Left ventricle myocardium inferior (tissue), 1 donor: ENCODE results near the gene HEXIM1. TPM values are rescaled to one million over a fixed set of nuclear protein-coding genes. Genes with fewer than 3 reads are reported as not detected.

Experiments
- DNase-seq: peaks from one replicate; pipeline ENCODE4 v3.0.0-alpha.2; 2020
- H3K27ac ChIP-seq: fragments of 200-600 bp; replicated peaks from 2 replicates; pipeline ENCODE4 v1.8.0; 2021
- H3K27me3 ChIP-seq: fragments of 200-600 bp; 2 replicates; pipeline ENCODE4 v1.8.0; 2021; ENCODE audit warnings: low read depth
- H3K36me3 ChIP-seq: fragments of 200-600 bp; 2 replicates; pipeline ENCODE4 v1.8.0; 2021
- H3K4me1 ChIP-seq: fragments of 200-600 bp; 2 replicates; pipeline ENCODE4 v1.8.0; 2021
- H3K4me3 ChIP-seq: fragments of 200-600 bp; 2 replicates; pipeline ENCODE4 v1.8.0; 2021; ENCODE audit warnings: mild to moderate bottlenecking, moderate library complexity
- H3K9me3 ChIP-seq: fragments of 200-600 bp; replicated peaks from 2 replicates; pipeline ENCODE4 v1.8.0; 2021
- intact Hi-C: fragments of 100-400 bp; cut with micrococcal nuclease; formaldehyde crosslinking; loops from one replicate; pipeline ENCODE4 v1.11.0; 2022
- long read RNA-seq: library from polyadenylated mRNA; unstranded; transcript quantifications from one replicate; pipeline ENCODE4 v2.0.0, GENCODE V29; 2021
- total RNA-seq: library from RNA; stranded (reverse); fragmentation: NEBNext Ultra II Directional; extraction: Animal tissue kit (Norgen Biotek cat#: 25700); gene quantifications from one replicate; pipeline ENCODE4 v1.2.1, GENCODE V29; 2021
- TF ChIP-seq, protein P1 (sequence below): fragments of 200-600 bp; IDR thresholded peaks from 2 replicates; pipeline ENCODE4 v1.8.0; 2021; ENCODE audit warnings: antibody characterized with exemption, mild to moderate bottlenecking, borderline replicate concordance
- donor health status: DM: no; HTN: yes; CAD: no; lungs with severe emphysema.

The HEXIM1 gene
- total RNA-seq, result 28.8 TPM
- long read RNA-seq, transcript HEXIM1-201 (1 exons, 3,600 nt), result major isoform, 33 of 33 reads
- long read RNA-seq, partial matches to known transcripts, result 0 of 33 reads
- long read RNA-seq, other reads (novel, unspliced or antisense), result 0 of 33 reads

DNA sequence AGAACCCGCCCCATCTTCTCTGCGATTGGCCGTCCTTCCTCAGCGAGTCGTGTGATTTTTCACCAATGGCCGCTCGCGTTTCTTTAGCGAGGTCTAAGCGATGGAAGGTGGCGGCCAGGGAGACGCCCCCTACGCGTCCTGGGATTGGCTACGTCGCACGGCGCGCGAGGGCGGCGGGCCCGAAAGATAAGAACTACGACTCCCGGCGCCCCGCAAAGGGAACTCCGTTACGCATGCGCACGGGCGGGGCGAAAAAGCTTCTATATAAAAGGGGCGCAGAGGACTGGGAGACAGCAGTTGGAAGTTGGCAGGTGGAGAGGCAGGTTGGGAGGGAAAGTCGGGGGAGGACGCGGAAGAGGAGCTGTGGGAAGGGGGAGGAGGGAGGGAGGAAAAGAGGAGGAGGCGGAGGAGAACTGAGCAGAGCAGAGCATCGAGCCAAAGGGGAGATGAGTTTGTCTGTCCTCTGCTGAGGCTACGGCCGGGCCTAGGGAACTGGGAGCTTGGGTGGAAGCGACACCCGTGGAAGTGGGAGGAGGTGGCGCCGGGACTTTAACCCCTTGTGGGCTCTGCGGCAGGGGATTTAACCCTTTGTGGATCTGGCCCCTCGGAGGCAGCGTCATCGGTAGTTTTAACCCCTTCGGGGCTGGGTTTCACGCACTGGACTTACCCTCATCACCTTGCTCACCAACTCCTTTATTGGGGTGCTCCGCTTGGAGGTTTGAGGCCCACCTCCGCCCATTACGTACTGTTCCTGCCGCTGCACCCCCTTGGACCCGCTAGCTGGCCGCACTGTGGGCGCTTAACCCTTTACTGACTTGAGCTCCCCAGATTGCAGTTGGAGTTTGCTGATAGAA, at the start of gene HEXIM1:
TSS of gene HEXIM1 (plus strand) at position 293 of the 854 bp plus-strand sequence. CDS start 716 bp downstream, outside the sequence.
- TF ChIP-seq, protein P1, sequence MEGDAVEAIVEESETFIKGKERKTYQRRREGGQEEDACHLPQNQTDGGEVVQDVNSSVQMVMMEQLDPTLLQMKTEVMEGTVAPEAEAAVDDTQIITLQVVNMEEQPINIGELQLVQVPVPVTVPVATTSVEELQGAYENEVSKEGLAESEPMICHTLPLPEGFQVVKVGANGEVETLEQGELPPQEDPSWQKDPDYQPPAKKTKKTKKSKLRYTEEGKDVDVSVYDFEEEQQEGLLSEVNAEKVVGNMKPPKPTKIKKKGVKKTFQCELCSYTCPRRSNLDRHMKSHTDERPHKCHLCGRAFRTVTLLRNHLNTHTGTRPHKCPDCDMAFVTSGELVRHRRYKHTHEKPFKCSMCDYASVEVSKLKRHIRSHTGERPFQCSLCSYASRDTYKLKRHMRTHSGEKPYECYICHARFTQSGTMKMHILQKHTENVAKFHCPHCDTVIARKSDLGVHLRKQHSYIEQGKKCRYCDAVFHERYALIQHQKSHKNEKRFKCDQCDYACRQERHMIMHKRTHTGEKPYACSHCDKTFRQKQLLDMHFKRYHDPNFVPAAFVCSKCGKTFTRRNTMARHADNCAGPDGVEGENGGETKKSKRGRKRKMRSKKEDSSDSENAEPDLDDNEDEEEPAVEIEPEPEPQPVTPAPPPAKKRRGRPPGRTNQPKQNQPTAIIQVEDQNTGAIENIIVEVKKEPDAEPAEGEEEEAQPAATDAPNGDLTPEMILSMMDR, result no peak
- Histone ChIP-seq H3K27ac (peak within 1 kb of the TSS; percentile 96), H3K36me3 (no peaks in the 10 kb centered on the region), H3K27me3 (no peaks in the 10 kb centered on the region), H3K4me3 (peak within 1 kb of the TSS; percentile 87), H3K9me3 (no peaks in the 10 kb centered on the region), H3K4me1 (peaks cover 87% of the 10 kb centered on the region)
- intact Hi-C loops, result no loop called here
- peak; percentile 99 for DNase-seq

- peaks cover 67% of the 10 kb centered on the region for H3K4me1 ChIP-seq
- peak; percentile 86 for DNase-seq
- H3K27me3 ChIP-seq, result no peaks in the 10 kb centered on the region
- H3K27ac ChIP-seq, result peak overlapping the region; percentile 56
- no peaks in the 10 kb centered on the region for H3K9me3 ChIP-seq
- TF ChIP-seq, protein P1, result peak; percentile 92
- peaks cover 94% of the 10 kb centered on the region for H3K36me3 ChIP-seq
- intact Hi-C loops, result no loop called here
- no peak overlapping the region for H3K4me3 ChIP-seq
These were observed 49.2 kb upstream of the HEXIM1 start for GRCh38 chr17:45098869-45099616.

DNA sequence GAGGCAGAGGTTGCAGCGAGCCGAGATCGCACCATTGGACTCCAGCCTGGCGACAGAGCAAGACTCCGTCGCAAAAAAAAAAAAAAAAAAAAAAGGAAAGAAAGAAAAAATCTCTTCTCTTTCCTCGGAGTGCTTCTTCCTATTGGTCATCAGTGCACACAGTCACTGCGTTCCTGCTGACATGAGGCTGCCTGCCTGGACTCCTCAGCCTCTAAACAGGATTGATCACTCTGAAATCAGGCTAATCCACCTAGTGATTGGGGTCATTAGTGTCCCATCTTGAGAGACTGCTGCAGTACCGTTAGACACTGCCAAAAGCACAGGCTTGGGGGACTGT, 46.8 kb upstream of the HEXIM1 start:
- TF ChIP-seq, protein P1, result no peak
- no peak overlapping the region for H3K4me3 ChIP-seq
- peak overlapping the region; percentile 95 for H3K27ac ChIP-seq
- intact Hi-C loops, result no loop called here
- no peaks in the 10 kb centered on the region for H3K27me3 ChIP-seq
- H3K36me3 ChIP-seq, result peaks cover 94% of the 10 kb centered on the region
- H3K4me1 ChIP-seq, result peaks cover 75% of the 10 kb centered on the region
- H3K9me3 ChIP-seq, result no peaks in the 10 kb centered on the region
- DNase-seq, result no peak

DNA sequence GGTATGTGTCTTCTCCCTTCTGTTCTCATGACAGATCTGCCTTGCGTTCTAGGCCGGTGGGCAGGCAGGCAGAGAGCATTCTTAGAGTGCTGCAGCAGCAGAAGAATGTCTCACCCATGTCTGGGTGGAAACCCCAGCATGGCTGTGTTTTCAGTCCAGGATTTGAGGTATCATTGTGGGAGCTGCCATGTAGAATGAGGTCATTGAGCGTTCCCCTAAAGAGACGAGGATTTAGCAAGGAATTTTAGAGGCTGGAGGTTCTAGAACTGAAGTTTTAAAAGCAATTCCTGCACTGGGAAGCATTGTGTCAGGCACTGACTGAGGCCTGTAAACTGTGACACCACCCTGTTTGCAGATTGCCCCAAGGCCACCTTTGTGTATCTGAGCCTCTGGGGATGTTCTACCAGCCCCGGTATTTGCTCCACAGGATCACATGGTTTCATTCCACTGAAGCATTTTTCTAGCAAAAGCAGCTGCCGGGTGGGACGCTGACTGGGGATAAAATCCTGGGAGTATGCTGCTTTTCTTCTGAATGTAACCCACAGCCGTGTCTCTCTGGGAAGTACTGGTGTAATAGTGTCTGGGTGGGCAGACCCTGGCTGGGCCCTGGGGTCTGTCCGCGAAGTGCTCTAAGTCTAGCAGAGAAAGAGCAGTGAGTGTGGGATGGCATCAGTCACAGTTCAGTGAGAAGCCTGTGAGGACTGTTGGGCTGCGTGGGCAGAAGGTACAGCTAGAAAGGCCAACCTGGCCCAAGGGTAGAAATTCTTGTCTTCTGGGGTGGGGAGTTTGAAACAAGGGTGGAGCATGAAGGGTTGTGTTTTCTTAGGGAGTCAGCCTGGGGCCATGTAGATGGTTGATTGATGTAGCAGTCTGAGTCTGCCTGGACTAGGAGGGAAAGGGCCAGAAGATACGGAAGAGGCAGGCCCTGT, 46.1 kb upstream of the HEXIM1 start:
- TF ChIP-seq, protein P1, result no peak
- H3K27me3 ChIP-seq, result no peaks in the 10 kb centered on the region
- peaks cover 77% of the 10 kb centered on the region for H3K4me1 ChIP-seq
- H3K4me3 ChIP-seq, result no peak overlapping the region
- H3K9me3 ChIP-seq, result no peaks in the 10 kb centered on the region
- DNase-seq, result no peak
- H3K36me3 ChIP-seq, result peaks cover 94% of the 10 kb centered on the region
- intact Hi-C loops, result no loop called here
- peak overlapping the region; percentile 95 for H3K27ac ChIP-seq

DNA sequence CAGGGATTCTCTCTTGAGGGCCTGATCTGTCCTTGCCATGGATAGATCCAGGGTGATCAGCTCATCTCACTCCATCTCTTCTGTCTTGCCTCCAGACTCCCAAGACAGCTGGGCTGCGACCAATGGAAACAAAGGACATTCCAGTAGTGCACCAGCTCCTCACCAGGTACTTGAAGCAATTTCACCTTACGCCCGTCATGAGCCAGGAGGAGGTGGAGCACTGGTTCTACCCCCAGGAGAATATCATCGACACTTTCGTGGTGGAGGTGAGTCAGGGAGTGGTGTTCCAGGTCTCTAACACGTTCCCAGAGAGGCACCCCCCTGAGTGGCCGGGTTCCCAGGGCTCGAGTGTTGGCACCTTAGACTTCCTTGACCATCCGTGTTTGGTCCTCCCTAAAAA, 45.4 kb upstream of the HEXIM1 start:
- Histone ChIP-seq H3K4me1 (peaks cover 84% of the 10 kb centered on the region), H3K36me3 (peaks cover 94% of the 10 kb centered on the region), H3K9me3 (no peaks in the 10 kb centered on the region), H3K27me3 (no peaks in the 10 kb centered on the region), H3K27ac (peak overlapping the region; percentile 95), H3K4me3 (no peak overlapping the region)
- TF ChIP-seq, protein P1, result no peak
- DNase-seq, result no peak
- intact Hi-C loops, result no loop called here
